Osteoblast (primary cell): ENCODE results near the gene ARPC5. TPM values are rescaled to one million over a fixed set of nuclear protein-coding genes. Genes with fewer than 3 reads are reported as not detected.

Experiments used
- DNase-seq: peaks from one replicate; pipeline ENCODE4 v3.0.0; 2011; ENCODE audit warnings: low spot score, mixed read lengths; ENCODE audit not compliant: insufficient read length; ENCODE audit errors: missing footprints
- H2AFZ ChIP-seq: 2 replicates; pipeline ENCODE4 v1.6.0; 2011; ENCODE audit warnings: mild to moderate bottlenecking, low read length
- H3K27ac ChIP-seq: 2 replicates; pipeline ENCODE4 v1.5.1; 2011; ENCODE audit warnings: mild to moderate bottlenecking, low read depth, low read length, moderate library complexity
- H3K27me3 ChIP-seq: 2 replicates; pipeline ENCODE4 v1.6.0; 2012; ENCODE audit warnings: mild to moderate bottlenecking, control low read depth, inconsistent platforms, low read length, moderate library complexity; ENCODE audit not compliant: insufficient read depth
- H3K36me3 ChIP-seq: 2 replicates; pipeline ENCODE4 v1.5.1; 2011; ENCODE audit warnings: mild to moderate bottlenecking, low read length, control low read depth, moderate library complexity; ENCODE audit not compliant: insufficient read depth
- H3K4me1 ChIP-seq: 2 replicates; pipeline ENCODE4 v1.5.1; 2011; ENCODE audit warnings: mild to moderate bottlenecking, low read length, control low read depth, moderate library complexity; ENCODE audit not compliant: insufficient read depth
- H3K4me2 ChIP-seq: 2 replicates; pipeline ENCODE4 v1.6.0; 2011; ENCODE audit warnings: mild to moderate bottlenecking, low read length; ENCODE audit not compliant: insufficient read depth
- H3K4me3 ChIP-seq: fragments of 200-600 bp; sonication (generic); 3 replicates; pipeline ENCODE4 v1.5.1; 2012; ENCODE audit warnings: mild to moderate bottlenecking, low read length, inconsistent platforms; ENCODE audit not compliant: insufficient read depth
- H3K79me2 ChIP-seq: 2 replicates; pipeline ENCODE4 v1.6.0; 2012; ENCODE audit warnings: mild to moderate bottlenecking, low read length, control low read depth, inconsistent platforms; ENCODE audit not compliant: insufficient read depth
- H3K9me3 ChIP-seq: 2 replicates; pipeline ENCODE4 v1.5.1; 2011; ENCODE audit warnings: low read depth, low read length, control low read depth
- H4K20me1 ChIP-seq: 2 replicates; pipeline ENCODE4 v1.6.0; 2012; ENCODE audit warnings: mild to moderate bottlenecking, low read length, control low read depth; ENCODE audit not compliant: insufficient read depth
- CTCF ChIP-seq: IDR thresholded peaks from 2 replicates; pipeline ENCODE4 v1.5.1; 2011; ENCODE audit warnings: mild to moderate bottlenecking, low read depth, low read length, moderate library complexity; ENCODE audit errors: extremely low read depth
- total RNA-seq: library from RNA; depleted of rRNA; stranded (reverse); fragments of >200 nt; gene quantifications from 2 replicates; pipeline ENCODE4 v1.2.3, GENCODE V29; 2012

ARPC5 gene
- total RNA-seq, 1 donor, result 157 TPM

- Histone ChIP-seq H3K4me3 (no peak overlapping the region), H3K79me2 (no peaks in the 10 kb centered on the region), H3K27ac (no peak overlapping the region), H3K4me2 (no peak overlapping the region), H3K9me3 (no peaks in the 10 kb centered on the region), H4K20me1 (no peaks in the 10 kb centered on the region), H3K4me1 (no peaks in the 10 kb centered on the region), H3K36me3 (no peaks in the 10 kb centered on the region), H3K27me3 (no peaks in the 10 kb centered on the region), H2AFZ (no peak overlapping the region)
- TF ChIP-seq CTCF, result no peak
- no peak for DNase-seq
Measured at GRCh38 chr1:183592733-183593132, 42.9 kb downstream of the ARPC5 start.

DNA sequence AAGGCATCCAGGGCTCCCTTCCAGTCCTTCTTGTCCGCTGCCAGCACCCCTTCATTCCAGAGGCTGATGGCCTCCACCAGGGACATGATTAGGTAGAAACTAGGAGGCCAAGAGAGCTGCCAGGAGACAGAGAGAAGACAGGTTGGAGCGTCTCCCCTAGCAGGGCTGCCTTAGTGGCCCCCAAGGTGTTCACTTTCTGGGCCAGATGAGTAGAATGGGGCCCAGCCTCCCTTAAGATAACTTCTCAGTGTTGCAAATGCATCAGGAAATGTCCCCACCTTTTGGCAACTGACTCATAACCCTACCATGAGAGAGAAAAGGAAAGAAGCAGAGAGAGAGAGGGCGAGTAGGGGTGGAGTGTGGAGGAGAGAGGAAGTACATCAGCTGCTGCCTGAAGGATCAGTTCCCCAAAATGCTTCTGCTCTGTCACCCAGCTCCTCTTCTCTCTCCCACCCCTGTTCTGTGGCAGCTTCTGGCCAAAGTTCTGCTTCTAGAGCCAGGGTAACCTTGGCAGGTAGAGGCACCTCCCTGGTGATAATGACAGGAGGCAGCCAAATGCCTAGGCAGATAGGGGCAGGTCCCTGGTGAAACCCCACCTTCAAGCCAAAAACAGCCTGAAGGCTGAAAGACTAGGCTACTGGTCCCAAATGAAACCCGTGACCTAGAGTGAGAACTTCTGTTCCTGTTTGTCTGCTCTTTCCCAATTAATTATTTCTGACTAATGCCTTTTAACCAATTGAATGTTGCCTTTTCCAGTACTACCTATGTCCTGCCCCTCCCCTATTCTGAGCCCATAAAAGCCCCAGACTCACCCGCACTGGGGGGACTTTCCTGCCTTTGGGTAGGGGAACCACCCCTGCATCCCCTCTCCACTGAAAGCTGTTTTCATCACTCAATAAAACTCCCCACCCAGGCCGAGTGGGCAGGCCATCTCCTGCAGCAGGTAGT is 45.1 kb downstream of the ARPC5 start, which contains the start of gene NCF2:
Gene NCF2, minus strand, starts transcription at position 216 of the 948 bp plus-strand sequence. Its CDS starts 130 bp downstream, at position 86.
- no peak within 1 kb of the TSS for H2AFZ ChIP-seq

GRCh38 chr1:183589874-183590243 is 45.7 kb downstream of the ARPC5 start:
- H4K20me1 ChIP-seq, result no peaks in the 10 kb centered on the region
- H3K27me3 ChIP-seq, result no peaks in the 10 kb centered on the region
- H3K4me1 ChIP-seq, result no peaks in the 10 kb centered on the region
- H3K36me3 ChIP-seq, result no peaks in the 10 kb centered on the region
- DNase-seq, result no peak
- no peaks in the 10 kb centered on the region for H3K79me2 ChIP-seq
- H3K27ac ChIP-seq, result no peak overlapping the region
- H3K4me2 ChIP-seq, result no peak overlapping the region
- no peak overlapping the region for H3K4me3 ChIP-seq
- H3K9me3 ChIP-seq, result no peaks in the 10 kb centered on the region
- no peak overlapping the region for H2AFZ ChIP-seq
- no peak for TF ChIP-seq CTCF

More for the DNA sequence above, 45.1 kb downstream of the ARPC5 start, which contains the start of gene NCF2:
- no peak for DNase-seq
- H3K4me1 ChIP-seq, result no peaks in the 10 kb centered on the region
- H3K79me2 ChIP-seq, result no peaks in the 10 kb centered on the region
- no peak within 1 kb of the TSS for H3K4me3 ChIP-seq
- H4K20me1 ChIP-seq, result no peaks in the 10 kb centered on the region
- H3K36me3 ChIP-seq, result no peaks in the 10 kb centered on the region
- H3K27ac ChIP-seq, result no peak within 1 kb of the TSS
- no peaks in the 10 kb centered on the region for H3K9me3 ChIP-seq
- no peak within 1 kb of the TSS for H3K4me2 ChIP-seq
- no peaks in the 10 kb centered on the region for H3K27me3 ChIP-seq
- TF ChIP-seq CTCF, result no peak

DNA sequence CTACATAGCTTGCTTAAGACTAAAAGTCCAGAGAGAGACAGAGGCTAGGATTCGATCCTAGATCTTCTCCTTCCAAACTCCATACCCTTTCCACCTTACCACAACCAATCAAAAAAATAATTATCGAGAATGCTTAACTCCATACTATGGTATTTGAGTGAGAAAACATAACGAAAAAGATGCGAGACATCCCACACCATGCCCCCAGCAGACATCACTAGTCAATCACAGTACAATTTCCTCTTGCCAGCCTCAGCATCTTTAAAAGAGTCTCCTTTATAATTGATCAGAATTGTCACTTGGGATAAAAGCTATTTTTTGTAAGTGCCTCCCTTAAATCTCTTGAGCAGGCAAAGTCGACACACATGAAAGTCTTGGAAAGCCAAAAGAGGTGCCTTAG is 46.2 kb downstream of the ARPC5 start:
- no peaks in the 10 kb centered on the region for H3K27me3 ChIP-seq
- no peak overlapping the region for H2AFZ ChIP-seq
- no peaks in the 10 kb centered on the region for H3K4me1 ChIP-seq
- no peak overlapping the region for H3K27ac ChIP-seq
- H3K79me2 ChIP-seq, result no peaks in the 10 kb centered on the region
- no peak overlapping the region for H3K4me2 ChIP-seq
- no peak for DNase-seq
- no peaks in the 10 kb centered on the region for H3K36me3 ChIP-seq
- no peaks in the 10 kb centered on the region for H3K9me3 ChIP-seq
- no peaks in the 10 kb centered on the region for H4K20me1 ChIP-seq
- TF ChIP-seq CTCF, result no peak
- no peak overlapping the region for H3K4me3 ChIP-seq
